CMK (cell line): ENCODE data around the gene COX8C.

Source experiments
- DNase-seq: peaks from one replicate; pipeline ENCODE4 v3.0.0-alpha.2; 2010; ENCODE audit warnings: low read depth

Gene COX8C, protein sequence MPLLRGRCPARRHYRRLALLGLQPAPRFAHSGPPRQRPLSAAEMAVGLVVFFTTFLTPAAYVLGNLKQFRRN

DNA sequence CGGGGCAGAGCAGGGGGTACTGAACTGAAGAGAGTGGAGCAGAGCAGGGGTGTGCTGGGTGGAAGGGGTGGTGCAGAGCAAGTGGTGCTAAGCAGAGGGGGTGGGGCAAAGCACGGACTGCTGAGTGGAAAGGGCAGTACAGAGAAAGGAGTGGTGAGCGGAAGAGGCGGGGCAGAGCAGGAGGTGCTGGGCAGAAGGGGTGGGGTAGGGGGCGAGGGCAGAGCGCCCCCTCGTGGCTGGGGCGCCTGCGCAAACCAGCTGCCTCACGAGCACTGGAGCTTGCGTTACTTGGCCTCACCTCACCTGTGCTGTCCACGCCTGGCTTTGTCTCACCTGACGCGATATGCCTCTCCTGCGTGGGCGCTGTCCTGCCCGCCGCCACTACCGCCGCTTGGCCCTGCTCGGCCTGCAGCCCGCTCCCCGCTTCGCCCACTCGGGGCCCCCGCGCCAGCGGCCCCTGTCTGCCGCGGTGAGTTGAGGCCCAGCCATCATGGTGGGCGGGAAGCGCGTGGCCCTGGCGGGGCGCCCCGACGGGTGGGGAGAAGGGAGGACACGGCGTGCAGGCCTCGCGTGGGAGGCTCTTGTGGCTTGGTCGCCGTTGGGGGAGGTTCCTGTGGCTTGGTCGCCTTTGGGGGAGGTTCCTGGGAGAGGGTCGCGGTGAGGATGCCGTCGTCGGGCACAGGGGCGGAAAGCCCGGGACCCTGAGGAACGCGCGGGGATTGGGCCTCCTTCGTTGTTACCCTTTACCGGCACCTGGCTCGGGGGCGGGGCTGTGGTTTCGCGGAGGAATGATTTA is at the start of gene COX8C:
COX8C (plus strand) TSS at position 257 of the 796 bp plus-strand sequence; CDS start at position 344, 87 bp downstream.
- no peak for DNase-seq

DNA sequence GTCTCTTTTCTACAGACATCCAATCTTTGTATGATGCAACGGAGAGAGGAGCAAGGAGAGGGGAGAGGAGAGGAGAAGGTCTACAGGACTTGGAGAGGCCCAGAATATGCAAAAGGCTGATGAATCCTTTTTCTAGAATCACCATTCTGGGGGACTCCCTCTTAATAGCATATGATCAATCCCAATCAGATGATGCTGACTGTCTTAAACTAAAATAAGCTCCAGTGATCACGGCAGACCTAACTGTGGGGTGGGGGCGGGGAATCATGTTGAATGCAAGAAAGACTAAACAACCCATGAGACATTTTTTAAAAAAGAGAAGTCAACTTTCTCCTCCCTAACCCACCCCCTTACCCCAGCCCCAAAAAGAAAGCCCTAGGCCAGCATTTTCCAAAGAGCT is 47.6 kb upstream of the COX8C start:
- no peak for DNase-seq

DNA sequence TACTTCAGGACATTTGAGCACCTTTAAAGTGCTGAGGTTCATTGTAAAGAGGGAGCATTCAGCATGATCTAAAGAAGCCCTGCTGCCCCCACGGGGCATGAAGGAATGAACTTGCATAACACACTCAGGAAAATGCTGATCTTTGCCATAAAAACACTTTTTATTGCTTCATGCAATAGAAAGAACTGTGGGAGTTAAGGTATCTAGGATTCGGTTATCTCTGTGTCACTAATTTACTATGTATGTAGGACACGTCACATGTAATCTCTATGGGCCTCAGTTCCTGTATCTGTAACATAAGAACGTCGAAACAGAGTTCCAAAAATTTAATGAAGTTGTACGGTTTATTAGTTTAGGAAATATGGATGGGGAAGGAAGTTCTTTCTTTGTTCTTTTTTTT is 47.1 kb upstream of the COX8C start:
- no peak for DNase-seq

DNA sequence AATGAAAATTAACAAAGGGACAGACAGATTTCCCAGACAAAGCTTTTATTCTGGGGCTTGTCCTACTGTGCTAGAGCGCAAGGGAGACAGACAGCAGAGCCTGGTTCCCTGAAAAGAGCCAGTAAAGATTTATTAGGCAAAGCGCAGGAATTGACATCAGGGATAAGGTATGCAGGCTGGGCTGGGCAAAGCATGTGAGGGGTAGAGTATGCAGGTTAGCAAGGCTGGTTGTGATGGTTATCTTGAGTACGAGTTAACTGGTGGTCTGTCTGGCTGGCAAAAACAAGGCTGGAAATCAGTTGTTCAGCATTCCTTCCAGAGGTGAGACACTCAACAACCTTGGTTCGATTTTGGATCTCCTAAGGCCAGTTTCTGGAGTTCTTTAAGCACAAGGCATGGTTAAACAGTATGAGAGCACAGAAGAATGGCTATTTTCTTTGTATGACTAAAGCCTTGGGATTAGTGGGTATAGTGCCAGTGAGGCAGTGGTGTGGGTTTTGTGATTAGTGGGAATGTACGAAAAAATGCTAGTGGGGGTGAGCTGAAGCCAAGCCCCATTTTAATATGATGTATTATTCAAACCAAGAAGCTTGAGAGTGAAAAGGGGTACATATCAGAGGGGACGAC is 45.0 kb upstream of the COX8C start:
- no peak for DNase-seq

GRCh38 chr14:93302688-93303581 is 44.0 kb upstream of the COX8C start:
- no peak for DNase-seq

DNA sequence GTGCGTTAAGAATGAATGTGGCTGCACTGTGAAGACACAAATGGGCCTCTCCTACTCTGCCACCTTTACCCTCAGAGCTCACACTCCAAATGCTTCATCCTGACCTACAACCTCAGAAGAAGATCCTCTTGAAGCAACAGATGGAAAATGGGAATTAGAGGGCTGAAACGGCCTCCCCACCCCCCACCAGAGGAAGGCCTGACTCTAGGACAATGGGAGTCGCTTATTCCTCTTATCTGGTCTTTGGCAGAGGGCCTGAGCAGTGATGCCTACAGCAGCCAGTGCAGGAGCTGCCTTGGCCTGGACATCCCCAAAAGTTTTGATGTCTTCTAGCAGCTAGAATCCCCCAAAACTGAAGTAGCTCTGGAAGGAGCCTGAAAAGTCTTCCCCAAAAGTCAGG is 43.3 kb upstream of the COX8C start:
- no peak for DNase-seq

GRCh38 chr14:93304771-93305170 is 42.2 kb upstream of the COX8C start:
- DNase-seq = no peak

DNA sequence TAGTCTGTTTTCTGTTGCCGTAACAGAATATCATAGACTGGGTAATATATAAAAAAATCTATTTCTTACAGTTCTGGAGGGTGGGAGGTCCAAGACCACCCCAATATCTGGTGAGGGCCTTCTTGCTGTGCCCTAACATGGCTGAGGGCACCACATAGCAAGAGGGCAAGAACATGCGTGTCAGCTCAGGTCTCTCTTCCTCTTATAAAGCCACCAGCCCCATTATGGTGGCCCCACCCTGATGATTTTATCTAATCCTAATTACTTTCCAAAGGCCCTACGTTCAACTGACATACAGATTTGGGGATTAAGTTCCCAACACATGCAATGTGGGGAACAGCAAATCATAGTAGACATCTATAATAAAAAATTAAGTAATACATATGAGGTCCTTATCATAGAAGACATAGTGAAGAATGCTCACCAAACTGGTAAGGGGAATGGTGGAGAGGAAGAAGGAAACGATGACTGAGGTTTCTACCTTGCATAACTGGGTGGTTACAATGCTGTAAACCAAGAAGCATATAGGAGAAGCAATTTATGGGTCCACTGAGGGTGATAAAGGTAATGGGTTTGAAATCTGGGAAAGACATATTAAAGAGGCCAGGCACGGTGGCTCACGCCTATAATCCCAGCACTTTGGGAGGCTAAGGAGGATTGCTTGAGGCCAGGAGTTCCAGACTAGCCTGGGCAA is 41.1 kb upstream of the COX8C start:
- no peak for DNase-seq

- DNase-seq = no peak
These were observed 40.2 kb upstream of the COX8C start for GRCh38 chr14:93306812-93307211.

GRCh38 chr14:93308686-93309345 is 38.2 kb upstream of the COX8C start:
- DNase-seq = no peak

DNA sequence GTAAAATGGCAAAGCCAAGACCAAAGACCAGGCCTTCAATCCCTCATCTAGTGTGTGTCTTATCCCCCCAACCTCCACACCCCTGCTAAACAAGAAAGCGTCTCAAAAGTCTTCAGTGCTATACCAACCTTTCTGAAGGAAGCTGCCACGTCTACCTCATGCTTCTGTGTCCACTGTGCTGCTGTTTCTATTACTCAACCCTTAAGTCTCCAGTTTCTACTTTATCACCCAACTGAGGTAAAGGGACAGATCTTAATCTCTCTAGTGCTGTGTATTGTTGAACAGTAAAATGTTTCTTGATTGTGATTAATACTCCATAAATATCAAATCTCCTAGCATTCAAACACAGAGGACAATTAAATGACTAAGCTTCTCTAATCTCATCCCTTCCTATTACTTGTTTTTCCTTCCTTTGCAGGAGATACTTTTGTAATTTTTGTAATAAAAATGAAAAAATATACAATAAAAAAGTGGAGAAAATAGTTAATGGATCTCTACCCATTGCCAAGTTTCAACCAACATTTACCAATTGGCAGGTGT is 37.5 kb upstream of the COX8C start:
- no peak for DNase-seq

- no peak for DNase-seq
These were observed 35.9 kb upstream of the COX8C start for GRCh38 chr14:93311082-93311481.

DNA sequence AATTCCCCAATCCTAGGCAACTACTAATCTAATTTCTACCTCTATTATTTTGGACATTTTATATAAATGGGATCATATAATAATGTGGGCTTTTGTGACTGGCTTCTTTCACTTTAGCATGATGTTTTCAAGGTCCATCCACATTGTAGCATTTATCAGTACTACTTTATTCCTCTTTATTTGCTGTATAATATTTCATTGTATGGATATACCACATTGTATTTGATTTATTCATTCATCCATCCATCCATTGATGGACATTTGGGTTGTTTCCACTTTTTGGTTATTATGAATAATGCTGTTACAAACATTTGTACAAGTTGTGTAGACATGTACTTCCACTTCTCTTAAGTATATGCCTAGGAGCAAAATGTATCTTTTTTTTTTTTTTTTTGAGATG is 31.4 kb upstream of the COX8C start:
- DNase-seq = no peak

DNA sequence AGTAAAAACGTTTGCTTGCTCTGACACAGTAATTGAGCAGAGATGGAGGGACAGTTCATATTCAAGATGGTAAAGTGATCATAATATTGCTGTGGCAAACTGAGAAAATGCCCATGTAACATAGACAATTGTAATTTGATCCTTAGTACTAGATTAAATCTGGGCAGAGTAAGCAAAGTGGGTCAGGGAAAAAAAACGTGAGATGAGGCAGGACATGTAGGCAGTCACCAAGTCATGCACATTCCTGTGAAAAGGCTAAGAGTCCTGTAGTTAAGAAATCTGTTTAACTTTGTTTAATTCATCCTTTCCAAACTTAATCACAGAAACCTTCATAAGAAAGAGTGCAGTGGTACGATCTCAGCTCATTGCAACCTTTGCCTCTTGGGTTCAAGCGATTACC is 30.3 kb upstream of the COX8C start:
- no peak for DNase-seq

GRCh38 chr14:93317210-93317874 is 29.6 kb upstream of the COX8C start:
- no peak for DNase-seq

- DNase-seq = no peak
These were observed 28.8 kb upstream of the COX8C start for GRCh38 chr14:93317875-93318807.

DNA sequence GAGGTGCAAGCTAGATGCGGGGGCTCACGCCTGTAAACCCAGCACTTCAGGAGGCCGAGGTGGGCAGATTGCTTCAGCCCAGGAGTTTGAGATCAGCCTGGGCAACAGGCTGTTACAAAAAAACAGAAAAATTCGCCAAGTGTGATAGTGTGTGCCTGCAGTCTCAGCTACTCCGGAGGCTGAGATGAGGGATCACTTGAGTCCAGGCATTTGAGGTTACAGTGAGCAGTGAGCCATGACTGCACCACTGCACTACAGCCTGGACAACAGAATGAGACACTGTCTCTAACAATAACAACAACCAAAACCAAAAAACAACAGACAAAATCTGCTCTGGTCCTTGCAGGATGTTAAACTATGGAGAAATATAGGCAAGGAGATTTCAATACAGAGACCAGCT is 28.1 kb upstream of the COX8C start:
- DNase-seq = no peak

- no peak for DNase-seq
These were observed 27.5 kb upstream of the COX8C start for GRCh38 chr14:93319494-93319893.

DNA sequence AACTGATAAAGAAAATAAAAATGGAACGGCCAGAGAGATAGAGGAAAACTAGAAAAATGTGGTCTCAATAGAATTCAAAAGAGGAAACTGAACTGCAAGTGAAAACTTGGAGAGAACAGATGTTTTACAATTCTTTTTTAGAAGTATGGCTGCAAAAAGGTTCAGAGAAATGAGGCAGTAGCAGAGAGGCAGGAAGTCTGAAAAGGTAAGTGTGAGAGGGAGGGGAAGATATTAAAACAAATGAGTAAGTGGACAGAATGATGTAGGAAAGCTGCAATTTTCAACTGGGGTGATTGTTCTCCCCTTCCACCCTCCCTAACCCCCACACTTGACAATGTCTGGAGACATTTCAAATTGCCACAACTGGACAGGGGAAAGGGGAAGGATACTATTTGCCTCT is 27.0 kb upstream of the COX8C start:
- DNase-seq = no peak
